Umbilical cord (tissue), 2 donors: Measurements from ENCODE around the gene ANXA4. TPM values are rescaled to one million over a fixed set of nuclear protein-coding genes. Genes with fewer than 3 reads are reported as not detected.
A peak's percentile ranks its signal among the peaks of the same experiment; 100 is the strongest.

Experiments used
- DNase-seq: peaks from one replicate; pipeline ENCODE4 v3.0.0-alpha.2; 2015; ENCODE audit warnings: low spot score
- total RNA-seq: library from RNA; depleted of rRNA; stranded (reverse); fragments of >200 nt; gene quantifications from one replicate; pipeline ENCODE4 v1.2.3, GENCODE V29; 2014; ENCODE audit warnings: low replicate concordance; ENCODE audit not compliant: insufficient read depth

ANXA4 gene
- total RNA-seq: 56.8 TPM

GRCh38 chr2:69741575-69742321, at the start of gene ANXA4:
Gene ANXA4 (plus strand): TSS chr2:69742134. CDS start chr2:69781566, 39,432 bp downstream.
- DNase-seq: peak; percentile 90

GRCh38 chr2:69692424-69692823, 49.5 kb upstream of the ANXA4 start:
- DNase-seq: no peak

GRCh38 chr2:69693059-69693774, 48.7 kb upstream of the ANXA4 start:
- no peak for DNase-seq

- no peak for DNase-seq
Observed at GRCh38 chr2:69693775-69694450, 48.0 kb upstream of the ANXA4 start.

GRCh38 chr2:69694894-69695849, 46.8 kb upstream of the ANXA4 start:
- DNase-seq: peak; percentile 23

- DNase-seq: no peak
Observed at GRCh38 chr2:69695850-69696216, 46.1 kb upstream of the ANXA4 start.

GRCh38 chr2:69700381-69700780, 41.6 kb upstream of the ANXA4 start:
- no peak for DNase-seq

- no peak for DNase-seq
Observed at GRCh38 chr2:69701100-69701945, 40.6 kb upstream of the ANXA4 start.

GRCh38 chr2:69703189-69703588, 38.7 kb upstream of the ANXA4 start:
- no peak for DNase-seq

GRCh38 chr2:69704446-69704845, 37.5 kb upstream of the ANXA4 start:
- peak; percentile 62 for DNase-seq

GRCh38 chr2:69709290-69709689, 32.6 kb upstream of the ANXA4 start:
- no peak for DNase-seq

- DNase-seq: no peak
Observed at GRCh38 chr2:69711971-69712370, 30.0 kb upstream of the ANXA4 start.

- no peak for DNase-seq
Observed at GRCh38 chr2:69714024-69714423, 27.9 kb upstream of the ANXA4 start.

- DNase-seq: peak; percentile 84
Observed at GRCh38 chr2:69714539-69715220, 27.3 kb upstream of the ANXA4 start.

GRCh38 chr2:69715964-69716363, 26.0 kb upstream of the ANXA4 start:
- DNase-seq: no peak

GRCh38 chr2:69716555-69717120, 25.3 kb upstream of the ANXA4 start:
- no peak for DNase-seq

- no peak for DNase-seq
Observed at GRCh38 chr2:69717186-69717585, 24.7 kb upstream of the ANXA4 start.

- DNase-seq: no peak
Observed at GRCh38 chr2:69717861-69718273, 24.1 kb upstream of the ANXA4 start.

GRCh38 chr2:69718338-69718965, 23.5 kb upstream of the ANXA4 start:
- peak; percentile 43 for DNase-seq
